Measurements from ENCODE around the gene SCYGR7. TPM values are rescaled to one million over a fixed set of nuclear protein-coding genes. Genes with fewer than 3 reads are reported as not detected.

SCYGR7 gene
- total and polyA plus RNA-seq, 2 of the 13 experiments (the other 11 are each of a cell fraction or from before 2014, with no cell fraction given): not detected

- TF ChIP-seq ZNF652 (CRISPR knock-in tag; IDR thresholded peaks at IDR 0.05; ENCODE audit: borderline replicate concordance, low read depth) (no peak), PHF21A (CRISPR knock-in tag; IDR thresholded peaks at IDR 0.05) (no peak), HNF4G (IDR thresholded peaks at IDR 0.05; ENCODE audit: borderline replicate concordance, low read depth, low read length) (no peak), HNF4G (CRISPR knock-in tag; IDR thresholded peaks at IDR 0.05; ENCODE audit: borderline replicate concordance, low read depth) (peak; percentile 56; the same call in 1 of the 2 replicates), ZNF607 (CRISPR knock-in tag; IDR thresholded peaks at IDR 0.05; ENCODE audit: borderline replicate concordance) (peak; percentile 49; the same call in 1 of the 2 replicates), TRIM24 (CRISPR knock-in tag; IDR thresholded peaks at IDR 0.05) (no peak), ARNTL (CRISPR knock-in tag; IDR thresholded peaks at IDR 0.05) (peak; percentile 77), SMARCE1 (IDR thresholded peaks at IDR 0.05; ENCODE audit: borderline replicate concordance) (no peak), ZNF251 (CRISPR knock-in tag; IDR thresholded peaks at IDR 0.05) (no peak), GATAD2A (CRISPR knock-in tag; IDR thresholded peaks at IDR 0.05) (peak; percentile 47), ZNF282 (IDR thresholded peaks at IDR 0.05; ENCODE audit: partially characterized antibody) (no peak), ZNF446 (CRISPR knock-in tag; IDR thresholded peaks at IDR 0.05) (no peak), ZNF772 (CRISPR knock-in tag; IDR thresholded peaks at IDR 0.05) (no peak), ADNP (CRISPR knock-in tag; IDR thresholded peaks at IDR 0.05) (0 out of 2 replicates have a peak, but pooled peaks have one; percentile 43), ZMAT3 (CRISPR knock-in tag; conservative IDR thresholded peaks at IDR 0.05) (no peak), NFE2L2 (IDR thresholded peaks at IDR 0.05; ENCODE audit: low read length) (no peak), ATF6 (CRISPR knock-in tag; conservative IDR thresholded peaks at IDR 0.05) (no peak), ARID5B (CRISPR knock-in tag; IDR thresholded peaks at IDR 0.05) (peak; percentile 58), MAFK (conservative IDR thresholded peaks at IDR 0.05 in 1 of 2, IDR thresholded peaks at IDR 0.05 in 1 of 2; ENCODE audit: low read length in 2 of 2) (no peak)
- TF ChIP-seq, protein P1, sequence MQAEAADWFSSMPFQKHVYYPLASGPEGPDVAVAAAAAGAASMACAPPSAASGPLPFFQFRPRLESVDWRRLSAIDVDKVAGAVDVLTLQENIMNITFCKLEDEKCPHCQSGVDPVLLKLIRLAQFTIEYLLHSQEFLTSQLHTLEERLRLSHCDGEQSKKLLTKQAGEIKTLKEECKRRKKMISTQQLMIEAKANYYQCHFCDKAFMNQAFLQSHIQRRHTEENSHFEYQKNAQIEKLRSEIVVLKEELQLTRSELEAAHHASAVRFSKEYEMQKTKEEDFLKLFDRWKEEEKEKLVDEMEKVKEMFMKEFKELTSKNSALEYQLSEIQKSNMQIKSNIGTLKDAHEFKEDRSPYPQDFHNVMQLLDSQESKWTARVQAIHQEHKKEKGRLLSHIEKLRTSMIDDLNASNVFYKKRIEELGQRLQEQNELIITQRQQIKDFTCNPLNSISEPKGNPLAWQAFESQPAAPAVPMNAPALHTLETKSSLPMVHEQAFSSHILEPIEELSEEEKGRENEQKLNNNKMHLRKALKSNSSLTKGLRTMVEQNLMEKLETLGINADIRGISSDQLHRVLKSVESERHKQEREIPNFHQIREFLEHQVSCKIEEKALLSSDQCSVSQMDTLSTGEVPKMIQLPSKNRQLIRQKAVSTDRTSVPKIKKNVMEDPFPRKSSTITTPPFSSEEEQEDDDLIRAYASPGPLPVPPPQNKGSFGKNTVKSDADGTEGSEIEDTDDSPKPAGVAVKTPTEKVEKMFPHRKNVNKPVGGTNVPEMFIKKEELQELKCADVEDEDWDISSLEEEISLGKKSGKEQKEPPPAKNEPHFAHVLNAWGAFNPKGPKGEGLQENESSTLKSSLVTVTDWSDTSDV (CRISPR knock-in tag; IDR thresholded peaks at IDR 0.05): no peak
- TF ChIP-seq, protein P2, sequence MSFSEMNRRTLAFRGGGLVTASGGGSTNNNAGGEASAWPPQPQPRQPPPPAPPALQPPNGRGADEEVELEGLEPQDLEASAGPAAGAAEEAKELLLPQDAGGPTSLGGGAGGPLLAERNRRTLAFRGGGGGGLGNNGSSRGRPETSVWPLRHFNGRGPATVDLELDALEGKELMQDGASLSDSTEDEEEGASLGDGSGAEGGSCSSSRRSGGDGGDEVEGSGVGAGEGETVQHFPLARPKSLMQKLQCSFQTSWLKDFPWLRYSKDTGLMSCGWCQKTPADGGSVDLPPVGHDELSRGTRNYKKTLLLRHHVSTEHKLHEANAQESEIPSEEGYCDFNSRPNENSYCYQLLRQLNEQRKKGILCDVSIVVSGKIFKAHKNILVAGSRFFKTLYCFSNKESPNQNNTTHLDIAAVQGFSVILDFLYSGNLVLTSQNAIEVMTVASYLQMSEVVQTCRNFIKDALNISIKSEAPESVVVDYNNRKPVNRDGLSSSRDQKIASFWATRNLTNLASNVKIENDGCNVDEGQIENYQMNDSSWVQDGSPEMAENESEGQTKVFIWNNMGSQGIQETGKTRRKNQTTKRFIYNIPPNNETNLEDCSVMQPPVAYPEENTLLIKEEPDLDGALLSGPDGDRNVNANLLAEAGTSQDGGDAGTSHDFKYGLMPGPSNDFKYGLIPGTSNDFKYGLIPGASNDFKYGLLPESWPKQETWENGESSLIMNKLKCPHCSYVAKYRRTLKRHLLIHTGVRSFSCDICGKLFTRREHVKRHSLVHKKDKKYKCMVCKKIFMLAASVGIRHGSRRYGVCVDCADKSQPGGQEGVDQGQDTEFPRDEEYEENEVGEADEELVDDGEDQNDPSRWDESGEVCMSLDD (CRISPR knock-in tag; IDR thresholded peaks at IDR 0.05; ENCODE audit: borderline replicate concordance): no peak
Observed at GRCh38 chr2:227772197-227772661, 44.1 kb downstream of the SCYGR7 start (continued).
